A549 (cell line): Measurements from ENCODE around the gene TPD52L1. TPM values are rescaled to one million over a fixed set of nuclear protein-coding genes. Genes with fewer than 3 reads are reported as not detected.

Experiments
- HDAC2 ChIP-seq: fragments of 200-600 bp; sonication (generic); IDR thresholded peaks from 2 replicates; pipeline ENCODE4 v1.6.1; 2016
- MAX ChIP-seq: IDR thresholded peaks from 2 replicates; pipeline ENCODE4 v1.6.1; 2012
- NPAS2 ChIP-seq: fragments of 250-450 bp; sonication (Bioruptor Pico); IDR thresholded peaks from 2 replicates; pipeline ENCODE4 v1.8.0; 2022; ENCODE audit warnings: mild to moderate bottlenecking, moderate library complexity, borderline replicate concordance
- RAD21 ChIP-seq, 2 experiments: fragments of >200 bp in 1 of 2; sonication (Bioruptor Twin) in 1 of 2; formaldehyde crosslinking in 1 of 2; IDR thresholded peaks in 1 of 2; conservative IDR thresholded peaks in 1 of 2; 2 replicates in 1 of 2; 3 replicates in 1 of 2; pipeline ENCODE4 v1.6.1; 2012 to 2018; ENCODE audit warnings: inconsistent platforms in 1 of 2
- ZNF302 ChIP-seq: fragments of 250-450 bp; sonication (Bioruptor Pico); IDR thresholded peaks from 2 replicates; pipeline ENCODE4 v1.9.0; 2021; ENCODE audit warnings: inconsistent platforms, mild to moderate bottlenecking, moderate library complexity
- polyA plus RNA-seq, 4 experiments: library from polyadenylated mRNA; depleted of rRNA in 3 of 4; stranded (reverse); fragments of >200 nt; fragmentation: RNase III in 1 of 4; extraction: RNeasy Plus Mini Kit Qiagen cat#74134 plus additional on column Dnase treatment in 1 of 4; gene quantifications; 2 replicates in 3 of 4; 3 replicates in 1 of 4; pipeline ENCODE4 v1.2.3, GENCODE V29; 2011 to 2017

The TPD52L1 gene
- polyA plus RNA-seq, 2 of the 4 experiments (the other 2 are of a cell fraction): 90.1 to 144 TPM

- TF ChIP-seq HDAC2 (no peak), RAD21 (conservative IDR thresholded peaks at IDR 0.05 in 1 of 2, IDR thresholded peaks at IDR 0.05 in 1 of 2) (no peak), MAX (no peak), ZNF302 (CRISPR knock-in tag) (no peak), NPAS2 (CRISPR knock-in tag) (no peak)
These were observed 159.4 kb downstream of the TPD52L1 start (continued) for GRCh38 chr6:125312950-125313349.

Other genes starting within 250 kb of the TPD52L1 start
- 20.0 and 22.3 TPM in 2 replicates for gene RNF217, start 191.3 kb upstream of the TPD52L1 start, polyA plus RNA-seq (2011; rRNA removed)
- gene RNF217, start 191.3 kb upstream of the TPD52L1 start, polyA plus RNA-seq (2017; fragmentation: RNase III; extraction: RNeasy Plus Mini Kit Qiagen cat#74134 plus additional on column Dnase treatment): 4.7 to 9.9 TPM (median 5.7 TPM) in 3 replicates
- gene HDDC2, start 148.2 kb downstream of the TPD52L1 start, polyA plus RNA-seq (2011; rRNA removed): 194 and 216 TPM in 2 replicates
- 104 to 108 TPM (median 107 TPM) in 3 replicates for gene HDDC2, start 148.2 kb downstream of the TPD52L1 start, polyA plus RNA-seq (2017; fragmentation: RNase III; extraction: RNeasy Plus Mini Kit Qiagen cat#74134 plus additional on column Dnase treatment)